Fibroblast of pulmonary artery (primary cell): ENCODE results near the gene TPPP.

Experiments
- DNase-seq: peaks from one replicate; pipeline ENCODE4 v3.0.0-alpha.2; 2010; ENCODE audit warnings: low read depth
- H3K4me3 ChIP-seq: replicated peaks from 2 replicates; pipeline ENCODE4 v1.5.1; 2011; ENCODE audit warnings: low read depth, mild to moderate bottlenecking, control low read depth, low read length, moderate library complexity
- CTCF ChIP-seq: IDR thresholded peaks from 2 replicates; pipeline ENCODE4 v1.5.1; 2011; ENCODE audit warnings: mild to moderate bottlenecking, control low read depth, low read length, inconsistent platforms; ENCODE audit errors: missing control alignments

Gene TPPP

GRCh38 chr5:673161-673830 is 19.9 kb downstream of the TPPP start:
- no peak for DNase-seq
- H3K4me3 ChIP-seq = peak overlapping the region; percentile 7

GRCh38 chr5:672329-673160 is 20.6 kb downstream of the TPPP start:
- DNase-seq = peak; percentile 93
- H3K4me3 ChIP-seq = peak overlapping the region; percentile 7
- TF ChIP-seq CTCF = no peak

More at GRCh38 chr5:673161-673830, 19.9 kb downstream of the TPPP start:
- TF ChIP-seq CTCF = no peak

- TF ChIP-seq CTCF = peak; percentile 88
- peak; percentile 60 for DNase-seq
- no peak overlapping the region for H3K4me3 ChIP-seq
Observed at GRCh38 chr5:671459-672328, 21.5 kb downstream of the TPPP start.

GRCh38 chr5:670396-671270 is 22.5 kb downstream of the TPPP start:
- no peak for DNase-seq
- TF ChIP-seq CTCF = no peak
- H3K4me3 ChIP-seq = no peak overlapping the region

GRCh38 chr5:669842-670395 is 23.2 kb downstream of the TPPP start:
- TF ChIP-seq CTCF = no peak
- H3K4me3 ChIP-seq = no peak overlapping the region
- DNase-seq = no peak
